ENCODE measurements around the gene ATP11C.
"Not testable (repeated sequence)": the region's sequence is repeated elsewhere in the genome, so short reads cannot be mapped to it uniquely, and the experiment has no call there.

The ATP11C gene

GRCh38 chrX:139856826-139857225 is 76.0 kb downstream of the ATP11C start:
- DNase-seq (ENCODE audit: low read depth in 2 of 2): not testable (repeated sequence)

GRCh38 chrX:139851730-139852129 is 81.1 kb downstream of the ATP11C start:
- DNase-seq (ENCODE audit: low read depth in 2 of 2): no peak

GRCh38 chrX:139850968-139851367 is 81.9 kb downstream of the ATP11C start:
- DNase-seq (ENCODE audit: low read depth in 2 of 2): no peak

GRCh38 chrX:139844884-139845283 is 88.0 kb downstream of the ATP11C start:
- DNase-seq (ENCODE audit: low read depth in 2 of 2): no peak

GRCh38 chrX:139844163-139844562 is 88.7 kb downstream of the ATP11C start:
- no peak for DNase-seq (ENCODE audit: low read depth in 2 of 2)

GRCh38 chrX:139842326-139843185 is 90.3 kb downstream of the ATP11C start:
- DNase-seq (ENCODE audit: low read depth in 2 of 2): no peak

GRCh38 chrX:139836335-139836734 is 96.5 kb downstream of the ATP11C start:
- DNase-seq (ENCODE audit: low read depth in 2 of 2): not testable (repeated sequence)

- DNase-seq (ENCODE audit: low read depth in 2 of 2): no peak
These were observed 98.0 kb downstream of the ATP11C start for GRCh38 chrX:139834879-139835278.

DNA sequence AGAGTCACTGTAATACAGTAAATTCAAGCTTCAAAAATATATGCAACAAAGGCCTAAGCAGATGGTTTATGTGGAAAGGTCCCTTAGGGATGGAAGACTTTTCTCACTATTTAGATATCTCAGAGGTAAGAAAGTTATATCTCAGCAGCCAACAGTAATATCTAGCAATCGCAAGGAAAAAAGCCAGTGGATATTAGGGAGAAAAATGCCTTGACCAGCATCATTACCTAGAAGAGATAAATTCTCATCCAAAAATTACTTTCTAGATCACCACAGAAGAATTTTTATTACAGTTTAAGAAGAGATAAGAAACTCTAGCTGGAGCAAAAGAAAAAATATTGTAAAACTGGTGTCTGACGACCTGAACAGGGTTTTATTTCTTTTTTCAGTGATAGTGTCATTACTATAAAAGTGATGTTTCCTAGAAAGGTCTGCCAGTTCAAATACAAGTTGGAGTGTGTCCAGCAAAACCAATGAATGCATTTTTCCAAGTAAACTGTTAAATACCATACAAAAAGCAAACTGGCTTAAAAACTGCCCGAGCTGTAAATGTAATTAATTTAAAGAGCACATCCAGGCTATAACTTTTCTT is 100.0 kb downstream of the ATP11C start:
- DNase-seq (ENCODE audit: low read depth in 2 of 2): no peak

DNA sequence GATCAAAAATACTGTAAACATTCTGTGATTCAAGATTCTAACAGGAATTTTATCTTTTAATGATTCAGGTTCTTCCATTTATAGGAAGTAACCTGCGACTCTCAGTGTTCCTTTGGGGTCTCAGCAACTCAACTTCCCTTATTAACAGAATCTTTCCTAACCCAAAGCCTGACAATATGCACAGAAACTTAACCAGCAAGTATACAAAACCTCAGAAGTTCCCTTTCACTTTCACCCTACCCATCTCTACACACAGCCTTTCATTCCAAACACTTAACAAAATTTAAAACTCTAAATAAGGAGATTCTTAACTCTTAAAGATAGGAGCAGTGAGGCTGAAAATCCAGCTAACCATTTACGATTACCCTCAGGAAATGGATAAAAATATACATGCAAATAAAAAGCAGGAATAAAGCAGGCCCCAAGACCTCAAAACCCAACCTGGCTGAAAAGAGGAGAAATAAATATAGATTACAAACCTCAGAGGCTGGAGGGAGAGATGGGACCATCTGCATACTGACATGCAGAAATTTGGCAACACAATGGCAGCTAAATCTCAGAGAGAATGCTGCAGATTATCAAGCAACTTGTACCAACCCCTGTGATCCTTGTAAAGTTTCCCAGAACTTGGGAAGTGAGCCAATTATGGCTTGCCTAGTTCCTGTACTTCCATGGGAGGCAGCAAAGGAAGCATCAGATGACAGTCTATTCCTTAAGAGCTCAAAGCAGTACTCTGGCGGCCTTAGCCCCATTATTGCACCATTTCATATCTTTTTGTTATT is 101.0 kb downstream of the ATP11C start:
- no peak for DNase-seq (ENCODE audit: low read depth in 2 of 2)

DNA sequence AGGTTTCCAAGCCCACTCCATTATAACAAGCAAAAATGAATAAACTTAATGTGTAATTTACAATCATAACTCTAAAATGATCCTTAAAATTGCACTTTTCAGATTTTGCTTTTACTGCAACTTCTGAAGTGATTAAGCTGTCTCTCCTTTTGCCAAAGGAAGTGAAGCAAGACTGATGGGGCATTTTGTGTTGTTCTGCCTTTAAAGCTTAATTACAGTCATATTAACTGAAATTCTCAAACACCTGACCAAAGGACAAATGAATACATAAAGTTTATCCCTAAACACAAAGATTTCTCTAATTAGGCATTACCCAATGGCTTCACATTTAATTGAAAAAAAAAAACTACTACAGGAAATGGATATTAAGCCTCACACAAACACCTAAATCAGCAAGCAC is 101.8 kb downstream of the ATP11C start:
- DNase-seq (ENCODE audit: low read depth in 2 of 2): no peak

DNA sequence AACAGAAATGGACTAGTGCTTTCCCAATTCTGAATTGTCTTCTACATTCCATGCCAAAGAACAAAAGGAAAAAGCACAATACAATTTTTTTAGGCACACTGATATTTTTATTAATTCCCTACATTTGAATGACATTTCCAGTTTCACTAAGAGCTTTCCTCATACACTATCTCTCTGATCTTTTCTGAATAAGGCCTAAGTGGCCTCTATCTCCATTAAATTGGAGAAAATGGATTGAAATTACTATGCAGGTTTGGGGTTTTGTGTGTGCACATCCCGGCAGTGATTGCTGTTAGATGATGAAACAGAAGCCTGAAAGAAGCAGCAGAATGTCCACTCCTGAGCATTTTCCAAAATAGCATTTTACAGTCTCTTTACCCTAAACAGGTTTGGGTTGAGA is 104.0 kb downstream of the ATP11C start:
- no peak for DNase-seq (ENCODE audit: low read depth in 2 of 2)

DNA sequence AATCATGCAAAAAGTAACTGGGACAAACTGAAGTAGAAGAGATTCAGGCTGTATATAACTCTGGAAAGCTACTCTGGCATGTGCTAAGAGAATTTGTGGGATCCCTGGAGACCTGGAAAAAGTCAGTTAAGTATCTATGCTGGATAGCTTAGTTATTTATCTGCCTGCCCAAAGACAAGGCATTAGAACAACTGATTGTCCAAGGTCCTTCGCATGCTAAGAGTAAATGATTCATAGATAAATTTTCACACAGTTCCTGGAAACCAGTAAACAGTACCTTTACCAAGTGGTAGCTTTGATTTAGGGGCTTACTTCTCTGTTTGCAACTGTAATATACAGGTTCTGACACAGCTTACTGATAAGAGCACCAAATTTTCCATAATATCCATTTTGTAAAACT is 104.8 kb downstream of the ATP11C start:
- no peak for DNase-seq (ENCODE audit: low read depth in 2 of 2)

GRCh38 chrX:139826065-139827044 is 106.5 kb downstream of the ATP11C start:
- DNase-seq (ENCODE audit: low read depth in 2 of 2): no peak

DNA sequence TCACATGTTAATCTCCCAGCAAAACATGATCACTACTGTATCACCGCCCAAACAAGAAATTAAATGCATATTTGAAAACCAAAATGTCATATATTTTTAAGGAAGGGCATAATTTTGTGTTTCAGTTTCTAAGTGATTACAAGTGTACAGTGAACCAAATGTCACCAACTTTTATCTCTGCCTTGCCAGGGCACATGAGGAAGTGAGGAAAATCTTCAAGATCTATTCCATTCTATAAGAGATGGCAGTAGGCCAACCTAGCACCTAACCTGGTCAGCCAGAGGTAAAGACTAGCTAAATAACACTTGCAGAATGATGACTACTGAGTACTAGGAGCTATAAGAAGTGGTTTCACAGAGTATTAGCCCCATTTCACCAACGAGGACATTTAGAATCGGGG is 107.2 kb downstream of the ATP11C start:
- no peak for DNase-seq (ENCODE audit: low read depth in 2 of 2)

- no peak for DNase-seq (ENCODE audit: low read depth in 2 of 2)
These were observed 109.0 kb downstream of the ATP11C start for GRCh38 chrX:139823806-139824205.

GRCh38 chrX:139820358-139820984 is 112.4 kb downstream of the ATP11C start:
- no peak for DNase-seq (ENCODE audit: low read depth in 2 of 2)

GRCh38 chrX:139816204-139816603 is 116.6 kb downstream of the ATP11C start:
- no peak for DNase-seq (ENCODE audit: low read depth in 2 of 2)

DNA sequence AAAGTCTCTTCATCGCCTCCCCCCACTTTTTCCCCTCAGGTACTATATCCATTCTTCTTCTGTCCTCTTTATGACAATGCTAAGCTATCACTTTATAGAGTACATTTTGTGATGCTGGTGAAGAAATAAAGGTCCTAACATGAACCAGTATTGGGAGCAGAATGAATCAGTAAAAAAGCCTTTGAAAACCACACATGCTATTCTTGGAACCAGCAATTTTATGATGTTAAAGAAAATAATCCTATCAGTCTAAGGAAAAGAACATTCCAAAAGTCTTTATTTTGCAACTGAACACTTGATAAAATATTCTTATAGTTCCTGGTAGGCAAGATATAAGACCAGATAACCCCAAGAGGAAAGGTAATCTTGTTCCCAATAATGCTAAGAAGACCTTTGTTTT is 117.1 kb downstream of the ATP11C start:
- no peak for DNase-seq (ENCODE audit: low read depth in 2 of 2)

GRCh38 chrX:139811942-139812629 is 120.8 kb downstream of the ATP11C start:
- no peak for DNase-seq (ENCODE audit: low read depth in 2 of 2)

Data from stimulated activated CD8-positive, alpha-beta memory T cell treated with anti-CD3 and anti-CD28 coated beads, Interleukin-7, amount 100 ng/mL, for 1 hour (primary cell).